ENCODE measurements around the gene RAET1E.

Gene RAET1E

GRCh38 chr6:149903938-149904611 is 6.2 kb upstream of the RAET1E start:
- TF ChIP-seq, protein P1, sequence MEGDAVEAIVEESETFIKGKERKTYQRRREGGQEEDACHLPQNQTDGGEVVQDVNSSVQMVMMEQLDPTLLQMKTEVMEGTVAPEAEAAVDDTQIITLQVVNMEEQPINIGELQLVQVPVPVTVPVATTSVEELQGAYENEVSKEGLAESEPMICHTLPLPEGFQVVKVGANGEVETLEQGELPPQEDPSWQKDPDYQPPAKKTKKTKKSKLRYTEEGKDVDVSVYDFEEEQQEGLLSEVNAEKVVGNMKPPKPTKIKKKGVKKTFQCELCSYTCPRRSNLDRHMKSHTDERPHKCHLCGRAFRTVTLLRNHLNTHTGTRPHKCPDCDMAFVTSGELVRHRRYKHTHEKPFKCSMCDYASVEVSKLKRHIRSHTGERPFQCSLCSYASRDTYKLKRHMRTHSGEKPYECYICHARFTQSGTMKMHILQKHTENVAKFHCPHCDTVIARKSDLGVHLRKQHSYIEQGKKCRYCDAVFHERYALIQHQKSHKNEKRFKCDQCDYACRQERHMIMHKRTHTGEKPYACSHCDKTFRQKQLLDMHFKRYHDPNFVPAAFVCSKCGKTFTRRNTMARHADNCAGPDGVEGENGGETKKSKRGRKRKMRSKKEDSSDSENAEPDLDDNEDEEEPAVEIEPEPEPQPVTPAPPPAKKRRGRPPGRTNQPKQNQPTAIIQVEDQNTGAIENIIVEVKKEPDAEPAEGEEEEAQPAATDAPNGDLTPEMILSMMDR (IDR thresholded peaks at IDR 0.05; ENCODE audit: insufficient read depth, low read length, poor library complexity, severe bottlenecking) = no peak
- H3K4me3 ChIP-seq (replicated peaks; ENCODE audit: low read depth, low read length) = no peak overlapping the region
- DNase-seq (ENCODE audit: extremely low read depth, insufficient read length) = no peak
- no peaks in the 10 kb centered on the region; the same call in none of the 2 replicates for H3K27me3 ChIP-seq (replicated peaks; ENCODE audit: control insufficient read depth, insufficient read depth, low read length)
- H3K36me3 ChIP-seq (ENCODE audit: control insufficient read depth, insufficient read depth, low read length) = no peaks in the 10 kb centered on the region

DNA sequence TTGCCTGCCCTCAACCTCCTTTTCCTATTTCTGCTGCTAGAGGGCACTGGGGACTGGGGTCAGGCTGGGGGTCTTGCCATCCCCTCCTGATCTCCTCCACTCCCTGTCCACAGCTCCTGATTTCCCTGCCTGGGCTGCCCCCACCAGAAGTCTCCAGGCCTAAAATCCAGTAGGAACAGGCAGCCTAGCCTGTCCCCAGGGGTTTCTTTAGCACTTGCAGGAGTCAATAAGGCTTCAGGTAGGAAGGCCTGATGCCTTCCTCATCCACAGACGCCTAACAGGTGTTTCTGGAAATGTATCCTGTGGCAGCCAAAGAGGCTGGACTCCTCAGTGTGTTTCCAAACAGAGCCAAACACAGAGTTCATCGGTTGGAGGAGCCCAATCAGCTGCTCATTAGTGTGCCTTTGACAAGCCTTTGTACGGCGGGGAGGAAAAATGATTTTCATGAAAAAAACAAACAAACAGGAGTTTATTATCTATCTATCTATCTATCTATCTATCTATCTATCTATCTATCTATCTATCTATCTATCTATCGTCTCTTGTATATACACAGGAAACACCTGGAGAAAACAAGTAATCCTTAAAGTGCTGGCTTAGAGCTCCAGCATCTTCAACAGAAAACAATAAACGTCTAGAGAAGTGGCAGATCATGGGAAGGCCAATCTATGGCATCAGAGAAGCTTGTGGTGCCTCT is 3.7 kb upstream of the RAET1E start:
- no peaks in the 10 kb centered on the region for H3K36me3 ChIP-seq (ENCODE audit: control insufficient read depth, insufficient read depth, low read length)
- no peak overlapping the region for H3K4me3 ChIP-seq (replicated peaks; ENCODE audit: low read depth, low read length)
- TF ChIP-seq, protein P1 (IDR thresholded peaks at IDR 0.05; ENCODE audit: insufficient read depth, low read length, poor library complexity, severe bottlenecking) = no peak
- no peak for DNase-seq (ENCODE audit: extremely low read depth, insufficient read length)
- peaks cover 2% of the 10 kb centered on the region for H3K27me3 ChIP-seq (replicated peaks; ENCODE audit: control insufficient read depth, insufficient read depth, low read length)

DNA sequence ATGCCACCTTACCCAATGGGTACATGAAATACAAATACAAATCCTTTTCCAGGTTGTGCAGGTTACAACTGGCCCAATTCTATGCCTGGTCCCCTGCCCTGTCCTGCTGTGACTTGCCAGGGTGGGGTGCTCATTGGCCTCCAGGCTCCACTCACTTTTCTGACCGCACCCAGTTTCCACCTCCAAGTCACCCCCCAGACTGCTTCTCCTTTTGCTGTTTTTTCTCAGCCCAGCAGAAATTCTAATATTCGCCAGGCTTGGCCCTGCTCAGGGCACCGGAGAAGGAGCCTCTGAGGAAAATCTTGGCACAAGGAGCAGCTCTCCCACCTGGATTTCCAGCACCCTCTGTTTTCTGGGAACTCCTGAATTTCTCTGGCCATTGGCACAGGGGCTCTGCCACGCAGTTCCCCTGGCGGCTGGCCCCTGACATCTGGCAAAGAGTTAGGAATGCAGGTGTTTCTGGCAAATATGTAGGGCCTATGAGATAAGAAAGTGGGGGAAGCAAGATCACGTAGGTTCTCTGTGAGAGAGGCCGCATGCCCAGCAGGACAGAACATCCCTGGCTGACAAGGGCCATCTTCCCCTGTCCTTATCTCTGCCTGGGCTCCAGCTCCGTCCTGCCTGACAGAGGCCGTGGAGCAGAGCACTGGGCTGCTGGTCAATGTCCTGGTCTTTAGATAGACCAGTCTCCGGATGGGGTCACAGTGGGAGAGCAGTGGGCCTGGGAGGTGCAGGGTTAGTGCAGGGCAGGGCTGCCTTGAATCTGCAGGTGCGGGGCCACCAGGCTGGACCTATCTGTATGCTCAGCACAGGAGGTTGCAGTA is 2.9 kb upstream of the RAET1E start:
- Histone ChIP-seq H3K27me3 (replicated peaks; ENCODE audit: control insufficient read depth, insufficient read depth, low read length) (peaks cover 2% of the 10 kb centered on the region), H3K36me3 (ENCODE audit: control insufficient read depth, insufficient read depth, low read length) (no peaks in the 10 kb centered on the region), H3K4me3 (replicated peaks; ENCODE audit: low read depth, low read length) (no peak overlapping the region)
- DNase-seq (ENCODE audit: extremely low read depth, insufficient read length) = no peak
- TF ChIP-seq, protein P1 (IDR thresholded peaks at IDR 0.05; ENCODE audit: insufficient read depth, low read length, poor library complexity, severe bottlenecking) = no peak

GRCh38 chr6:149899926-149900619 is 2.2 kb upstream of the RAET1E start:
- no peaks in the 10 kb centered on the region for H3K36me3 ChIP-seq (ENCODE audit: control insufficient read depth, insufficient read depth, low read length)
- no peak overlapping the region for H3K4me3 ChIP-seq (replicated peaks; ENCODE audit: low read depth, low read length)
- peaks cover 2% of the 10 kb centered on the region for H3K27me3 ChIP-seq (replicated peaks; ENCODE audit: control insufficient read depth, insufficient read depth, low read length)
- DNase-seq (ENCODE audit: extremely low read depth, insufficient read length) = no peak
- TF ChIP-seq, protein P1 (IDR thresholded peaks at IDR 0.05; ENCODE audit: insufficient read depth, low read length, poor library complexity, severe bottlenecking) = no peak

- Histone ChIP-seq H3K4me3 (replicated peaks; ENCODE audit: low read depth, low read length) (no peak overlapping the region), H3K27me3 (replicated peaks; ENCODE audit: control insufficient read depth, insufficient read depth, low read length) (peaks cover 2% of the 10 kb centered on the region)
- TF ChIP-seq, protein P1 (IDR thresholded peaks at IDR 0.05; ENCODE audit: insufficient read depth, low read length, poor library complexity, severe bottlenecking) = no peak
These were observed 1.6 kb upstream of the RAET1E start for GRCh38 chr6:149899486-149899885.

More at GRCh38 chr6:149899486-149899885, 1.6 kb upstream of the RAET1E start:
- DNase-seq (ENCODE audit: extremely low read depth, insufficient read length) = no peak
- no peaks in the 10 kb centered on the region for H3K36me3 ChIP-seq (ENCODE audit: control insufficient read depth, insufficient read depth, low read length)
